ENCODE measurements around the gene DSCAML1. TPM values are rescaled to one million over a fixed set of nuclear protein-coding genes. Genes with fewer than 3 reads are reported as not detected.
A peak's percentile ranks its signal among the peaks of the same experiment; 100 is the strongest.

DSCAML1 gene
- total RNA-seq, 1 experiment from 2014 or later = not detected

- peak; percentile 20 for DNase-seq (ENCODE audit: low read depth)
These were observed 36.4 kb upstream of the DSCAML1 start for GRCh38 chr11:117833401-117833891.

GRCh38 chr11:117832511-117832910, 35.5 kb upstream of the DSCAML1 start:
- no peak for DNase-seq (ENCODE audit: low read depth)

- no peak for DNase-seq (ENCODE audit: low read depth)
These were observed 34.8 kb upstream of the DSCAML1 start for GRCh38 chr11:117831661-117832415.

GRCh38 chr11:117830674-117831351, 33.8 kb upstream of the DSCAML1 start:
- no peak for DNase-seq (ENCODE audit: low read depth)

GRCh38 chr11:117830072-117830471, 33.1 kb upstream of the DSCAML1 start:
- DNase-seq (ENCODE audit: low read depth) = no peak

- no peak for DNase-seq (ENCODE audit: low read depth)
These were observed 32.3 kb upstream of the DSCAML1 start for GRCh38 chr11:117829369-117829725.

- DNase-seq (ENCODE audit: low read depth) = peak; percentile 68
These were observed 31.8 kb upstream of the DSCAML1 start for GRCh38 chr11:117828611-117829368.

- DNase-seq (ENCODE audit: low read depth) = no peak
These were observed 30.8 kb upstream of the DSCAML1 start for GRCh38 chr11:117827521-117828511.

- DNase-seq (ENCODE audit: low read depth) = no peak
These were observed 29.8 kb upstream of the DSCAML1 start for GRCh38 chr11:117826832-117827231.

GRCh38 chr11:117826190-117826570, 29.2 kb upstream of the DSCAML1 start:
- no peak for DNase-seq (ENCODE audit: low read depth)

- no peak for DNase-seq (ENCODE audit: low read depth)
These were observed 28.6 kb upstream of the DSCAML1 start for GRCh38 chr11:117825538-117826189.

- no peak for DNase-seq (ENCODE audit: low read depth)
These were observed 27.8 kb upstream of the DSCAML1 start, which contains the start of gene FXYD2 for GRCh38 chr11:117824571-117825537. Gene FXYD2 (minus strand): TSS chr11:117824744. CDS start chr11:117824678, 66 bp downstream.

- DNase-seq (ENCODE audit: low read depth) = no peak
These were observed 27.0 kb upstream of the DSCAML1 start for GRCh38 chr11:117823946-117824420.

GRCh38 chr11:117823294-117823945, 26.4 kb upstream of the DSCAML1 start:
- DNase-seq (ENCODE audit: low read depth) = no peak

GRCh38 chr11:117822074-117823033, 25.3 kb upstream of the DSCAML1 start:
- DNase-seq (ENCODE audit: low read depth) = no peak

- DNase-seq (ENCODE audit: low read depth) = no peak
These were observed 24.4 kb upstream of the DSCAML1 start for GRCh38 chr11:117821431-117821830.

- no peak for DNase-seq (ENCODE audit: low read depth)
These were observed 23.5 kb upstream of the DSCAML1 start for GRCh38 chr11:117820516-117820915.
